GM12878 (cell line): Measurements from ENCODE around the gene ANO4. TPM values are rescaled to one million over a fixed set of nuclear protein-coding genes. Genes with fewer than 3 reads are reported as not detected.

Experiments used
- ATAC-seq: fragments of 200-7000 bp; cut with Tn5 transposase; 3 replicates; pipeline ENCODE4 v1.9.1; 2020; ENCODE audit warnings: mild to moderate bottlenecking, moderate library complexity
- BruUV-seq: library from RNA; stranded (reverse); fragments of 400-500 nt; replicated peaks from 2 replicates; lab custom pipeline; 2021; lab: Mats Ljungman, UMichigan
- CTCF ChIA-PET: fragments of 300-600 bp; sonication (Branson Sonifier 250); formaldehyde crosslinking; extraction: SDS; loops from one replicate; lab custom pipeline; 2021; ENCODE audit warnings: inconsistent platforms; lab: Yijun Ruan, JAX
- POLR2A ChIA-PET: fragments of 350-600 bp; formaldehyde crosslinking; extraction: SDS; loops from one replicate; lab custom pipeline; 2021; ENCODE audit warnings: inconsistent platforms; lab: Charles Lee
- RAD21 ChIA-PET: fragments of 300-600 bp; sonication (Branson Sonifier 250); formaldehyde crosslinking; loops from one replicate; lab custom pipeline; 2023; ENCODE audit warnings: antibody characterized with exemption; ENCODE audit not compliant: unreplicated experiment; lab: Charles Lee
- SMC1A ChIA-PET: fragments of 300-600 bp; sonication (Branson Sonifier 250); formaldehyde crosslinking; loops from one replicate; lab custom pipeline; 2023; ENCODE audit not compliant: unreplicated experiment, uncharacterized antibody; lab: Charles Lee
- DNase-seq: peaks from one replicate; pipeline ENCODE4 v3.0.0-alpha.2; 2011; ENCODE audit warnings: low read depth, low spot score
- FAIRE-seq: peaks from 3 replicates; lab custom pipeline; 2011; peaks lifted over from hg19 to GRCh38; lab: Jason Lieb, UNC
- H2AFZ ChIP-seq: 2 replicates; pipeline ENCODE4 v1.6.0; 2011; ENCODE audit warnings: low read depth, low read length, control low read depth; ENCODE audit not compliant: control insufficient read depth
- H3K27ac ChIP-seq: 2 replicates; pipeline ENCODE4 v1.5.1; 2011; ENCODE audit warnings: control low read depth; ENCODE audit not compliant: control insufficient read depth, insufficient read depth
- H3K27me3 ChIP-seq, 2 experiments: replicated peaks in 1 of 2; 2 replicates each; pipeline versions ENCODE4 v1.6.0 to v1.6.1; 2011; ENCODE audit warnings: low read length in 1 of 2; ENCODE audit not compliant: control insufficient read depth in 2 of 2, insufficient read depth in 2 of 2
- H3K36me3 ChIP-seq, 2 experiments: 2 replicates each; pipeline ENCODE4 v1.5.1; 2011; ENCODE audit warnings: low read length in 1 of 2; ENCODE audit not compliant: control insufficient read depth in 2 of 2, insufficient read depth in 2 of 2
- H3K4me1 ChIP-seq: 2 replicates; pipeline ENCODE4 v1.6.1; 2011; ENCODE audit warnings: mild to moderate bottlenecking, low read length, moderate library complexity, mixed read lengths; ENCODE audit not compliant: control insufficient read depth, insufficient read depth
- H3K4me2 ChIP-seq: 2 replicates; pipeline ENCODE4 v1.6.0; 2011; ENCODE audit warnings: control low read depth; ENCODE audit not compliant: control insufficient read depth, insufficient read depth
- H3K4me3 ChIP-seq: fragments of 200-600 bp; sonication (generic); 2 replicates; pipeline ENCODE4 v1.5.1; 2016
- H3K79me2 ChIP-seq: 2 replicates; pipeline ENCODE4 v1.6.0; 2011; ENCODE audit warnings: low read length; ENCODE audit not compliant: control insufficient read depth, insufficient read depth
- H3K9ac ChIP-seq: 2 replicates; pipeline ENCODE4 v1.8.0; 2011; ENCODE audit warnings: low read length, control low read depth, mixed read lengths; ENCODE audit not compliant: control insufficient read depth, insufficient read depth
- H3K9me3 ChIP-seq: replicated peaks from 3 replicates; pipeline ENCODE4 v1.5.1; 2011; ENCODE audit warnings: mild to moderate bottlenecking, low read length; ENCODE audit not compliant: control insufficient read depth, insufficient read depth
- H4K20me1 ChIP-seq: 2 replicates; pipeline ENCODE4 v1.6.0; 2011; ENCODE audit not compliant: control insufficient read depth, insufficient read depth
- BCL3 ChIP-seq: IDR thresholded peaks from 2 replicates; pipeline ENCODE4 v1.6.1; 2011; ENCODE audit warnings: borderline replicate concordance, low read depth, mild to moderate bottlenecking, moderate library complexity, low read length; ENCODE audit not compliant: insufficient read depth, poor library complexity, severe bottlenecking
- CHD4 ChIP-seq: fragments of 200-600 bp; sonication (generic); IDR thresholded peaks from 2 replicates; pipeline ENCODE4 v1.6.1; 2016; ENCODE audit warnings: mild to moderate bottlenecking
- CREB1 ChIP-seq: IDR thresholded peaks from 2 replicates; pipeline ENCODE4 v1.6.1; 2012; ENCODE audit warnings: low read depth, mild to moderate bottlenecking, inconsistent platforms
- CREM ChIP-seq: IDR thresholded peaks from 2 replicates; pipeline ENCODE4 v1.6.1; 2014; ENCODE audit warnings: antibody characterized with exemption, low read depth
- ETV6 ChIP-seq, 2 experiments: fragments of 450-650 bp in 1 of 2; IDR thresholded peaks in 1 of 2; conservative IDR thresholded peaks in 1 of 2; 2 replicates each; pipeline ENCODE4 v1.6.1; 2014; ENCODE audit warnings: antibody characterized with exemption in 1 of 2, borderline replicate concordance in 1 of 2, low read depth in 1 of 2, mild to moderate bottlenecking in 1 of 2, moderate library complexity in 1 of 2
- FOXM1 ChIP-seq: IDR thresholded peaks from 2 replicates; pipeline ENCODE4 v1.6.1; 2012; ENCODE audit warnings: low read depth, mild to moderate bottlenecking, inconsistent platforms, low read length, moderate library complexity
- JUNB ChIP-seq: IDR thresholded peaks from 2 replicates; pipeline ENCODE4 v1.6.1; 2016; ENCODE audit warnings: antibody characterized with exemption, mild to moderate bottlenecking
- KDM1A ChIP-seq: fragments of 200-600 bp; sonication (generic); IDR thresholded peaks from 2 replicates; pipeline ENCODE4 v1.6.1; 2016; ENCODE audit warnings: borderline replicate concordance
- NFIC ChIP-seq: IDR thresholded peaks from 2 replicates; pipeline ENCODE4 v1.6.1; 2012; ENCODE audit warnings: low read depth, mild to moderate bottlenecking, inconsistent platforms, low read length, moderate library complexity
- NR2F1 ChIP-seq: fragments of 450-650 bp; conservative IDR thresholded peaks from 2 replicates; pipeline ENCODE4 v1.6.1; 2017; ENCODE audit warnings: mild to moderate bottlenecking
- PML ChIP-seq: IDR thresholded peaks from 2 replicates; pipeline ENCODE4 v1.6.1; 2012; ENCODE audit warnings: low read length, inconsistent platforms
- POLR2A ChIP-seq: IDR thresholded peaks from 2 replicates; pipeline ENCODE4 v1.6.1; 2011; ENCODE audit warnings: low read depth, mild to moderate bottlenecking, low read length
- SMAD5 ChIP-seq: IDR thresholded peaks from 2 replicates; pipeline ENCODE4 v1.6.1; 2016; ENCODE audit warnings: antibody characterized with exemption, low read depth
- ZBED1 ChIP-seq: IDR thresholded peaks from 2 replicates; pipeline ENCODE4 v1.6.1; 2016; ENCODE audit warnings: borderline replicate concordance
- WGBS: methylation state at CpG from one replicate; pipeline ENCODE4 v1.1.6; 2016; ENCODE audit warnings: low lambda C conversion rate; ENCODE audit not compliant: insufficient replicate concordance, insufficient coverage; ENCODE audit errors: missing lambda C conversion rate; 5-methylcytosine and 5-hydroxymethylcytosine counted together
- in situ Hi-C: fragments of 300-500 bp; cut with MboI; formaldehyde crosslinking; loops from 9 replicates; pipeline ENCODE4 v1.14.3; 2018; ENCODE audit warnings: mixed read lengths
- intact Hi-C: fragments of 100-400 bp; cut with micrococcal nuclease; formaldehyde crosslinking; loops from one replicate; pipeline ENCODE4 v1.14.2; 2022; ENCODE audit not compliant: unreplicated experiment
- polyA plus RNA-seq, 11 experiments: library from polyadenylated mRNA; depleted of rRNA in 4 of 11; unstranded in 6 of 11; stranded (reverse) in 5 of 11; fragments of >200 nt; fragmentation: Nextera tagmentation in 4 of 11; fragmentation: Illumina TruSeq in 1 of 11; extraction: Ambion mirVana in 4 of 11; extraction: Trizol in 1 of 11; gene quantifications; 1 replicate in 1 of 11; 2 replicates in 10 of 11; pipeline versions ENCODE4 v1.2.1 to v1.2.3, GENCODE V29; 2011 to 2016; ENCODE audit warnings: inconsistent platforms in 2 of 11, missing spikeins in 2 of 11, low read depth in 1 of 11
- total RNA-seq, 4 experiments: library from RNA; depleted of rRNA in 3 of 4; stranded (reverse); fragments of >200 nt in 3 of 4; fragmentation: Illumina TruSeq in 1 of 4; extraction: Trizol in 1 of 4; gene quantifications; 2 replicates each; pipeline versions ENCODE4 v1.2.1 to v1.2.3, GENCODE V29; 2013 to 2021
- TF ChIP-seq, protein P1 (sequence below): fragments of 450-650 bp; IDR thresholded peaks from 2 replicates; pipeline ENCODE4 v1.6.1; 2017; ENCODE audit warnings: mild to moderate bottlenecking
- TF ChIP-seq, protein P2 (sequence below): fragments of 450-650 bp; IDR thresholded peaks from 2 replicates; pipeline ENCODE4 v1.6.1; 2014; ENCODE audit warnings: mild to moderate bottlenecking
- TF ChIP-seq, protein P3 (sequence below): fragments of 450-650 bp; IDR thresholded peaks from 2 replicates; pipeline ENCODE4 v1.6.1; 2016; ENCODE audit warnings: mild to moderate bottlenecking
- TF ChIP-seq, protein P4 (sequence below): IDR thresholded peaks from 2 replicates; pipeline ENCODE4 v1.6.1; 2012; ENCODE audit warnings: low read depth, low read length, improper control_type of control experiment

The ANO4 gene
- total and polyA plus RNA-seq, 10 of the 15 experiments (the other 5 are each of a cell fraction or from before 2014, with no cell fraction given), result not detected

- TF ChIP-seq BCL3, result no peak
- no peak for TF ChIP-seq CHD4
- TF ChIP-seq POLR2A, result no peak
- no peak for TF ChIP-seq NFIC
- TF ChIP-seq SMAD5, result no peak
- TF ChIP-seq CREB1, result no peak
- no peak for TF ChIP-seq KDM1A
- no peak for TF ChIP-seq ZBED1
Observed at GRCh38 chr12:100859063-100859627, 64.6 kb downstream of the ANO4 start (continued).

GRCh38 chr12:100860611-100861010 is 66.0 kb downstream of the ANO4 start:
- H3K27ac ChIP-seq, result no peak overlapping the region

More at GRCh38 chr12:100860611-100861010, 66.0 kb downstream of the ANO4 start:
- H3K9me3 ChIP-seq, result no peaks in the 10 kb centered on the region
- 0 out of 4 replicates have a peak, but pooled peaks cover 0 to 1% of the 10 kb centered on the region in 2 experiments for H3K27me3 ChIP-seq
- ChIA-PET SMC1A (interaction anchor here (0.9 kb wide), 1 partner anchor 56 kb away, joined by 4 read pairs; no protein-coding TSS in a partner anchor), POLR2A (no interaction called here), RAD21 (no interaction called here), CTCF (no interaction called here)
- intact Hi-C loops (no loop called here), in situ Hi-C loops (no loop called here)
- no TSS peak for BruUV-seq
- H3K36me3 ChIP-seq, result no peaks in the 10 kb centered on the region
- H3K4me1 ChIP-seq, result no peaks in the 10 kb centered on the region
- WGBS, result 66% methylated on average over 8 of the region's 8 CpGs
- H3K9ac ChIP-seq, result no peak overlapping the region
- H3K4me2 ChIP-seq, result no peak overlapping the region
- no peaks in the 10 kb centered on the region for H3K79me2 ChIP-seq
- FAIRE-seq (no peak), DNase-seq (no peak), ATAC-seq (no peak)
- TF ChIP-seq, protein P1, sequence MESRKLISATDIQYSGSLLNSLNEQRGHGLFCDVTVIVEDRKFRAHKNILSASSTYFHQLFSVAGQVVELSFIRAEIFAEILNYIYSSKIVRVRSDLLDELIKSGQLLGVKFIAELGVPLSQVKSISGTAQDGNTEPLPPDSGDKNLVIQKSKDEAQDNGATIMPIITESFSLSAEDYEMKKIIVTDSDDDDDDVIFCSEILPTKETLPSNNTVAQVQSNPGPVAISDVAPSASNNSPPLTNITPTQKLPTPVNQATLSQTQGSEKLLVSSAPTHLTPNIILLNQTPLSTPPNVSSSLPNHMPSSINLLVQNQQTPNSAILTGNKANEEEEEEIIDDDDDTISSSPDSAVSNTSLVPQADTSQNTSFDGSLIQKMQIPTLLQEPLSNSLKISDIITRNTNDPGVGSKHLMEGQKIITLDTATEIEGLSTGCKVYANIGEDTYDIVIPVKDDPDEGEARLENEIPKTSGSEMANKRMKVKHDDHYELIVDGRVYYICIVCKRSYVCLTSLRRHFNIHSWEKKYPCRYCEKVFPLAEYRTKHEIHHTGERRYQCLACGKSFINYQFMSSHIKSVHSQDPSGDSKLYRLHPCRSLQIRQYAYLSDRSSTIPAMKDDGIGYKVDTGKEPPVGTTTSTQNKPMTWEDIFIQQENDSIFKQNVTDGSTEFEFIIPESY, result no peak
- TF ChIP-seq PML (no peak), FOXM1 (no peak), JUNB (no peak), NR2F1 (no peak), ETV6 (conservative IDR thresholded peaks at IDR 0.05 in 1 of 2, IDR thresholded peaks at IDR 0.05 in 1 of 2; ENCODE audit: borderline replicate concordance in 1 of 2, low read depth in 1 of 2) (no peak), CREM (no peak)
- TF ChIP-seq, protein P2, sequence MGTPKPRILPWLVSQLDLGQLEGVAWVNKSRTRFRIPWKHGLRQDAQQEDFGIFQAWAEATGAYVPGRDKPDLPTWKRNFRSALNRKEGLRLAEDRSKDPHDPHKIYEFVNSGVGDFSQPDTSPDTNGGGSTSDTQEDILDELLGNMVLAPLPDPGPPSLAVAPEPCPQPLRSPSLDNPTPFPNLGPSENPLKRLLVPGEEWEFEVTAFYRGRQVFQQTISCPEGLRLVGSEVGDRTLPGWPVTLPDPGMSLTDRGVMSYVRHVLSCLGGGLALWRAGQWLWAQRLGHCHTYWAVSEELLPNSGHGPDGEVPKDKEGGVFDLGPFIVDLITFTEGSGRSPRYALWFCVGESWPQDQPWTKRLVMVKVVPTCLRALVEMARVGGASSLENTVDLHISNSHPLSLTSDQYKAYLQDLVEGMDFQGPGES, result no peak
- TF ChIP-seq, protein P3, sequence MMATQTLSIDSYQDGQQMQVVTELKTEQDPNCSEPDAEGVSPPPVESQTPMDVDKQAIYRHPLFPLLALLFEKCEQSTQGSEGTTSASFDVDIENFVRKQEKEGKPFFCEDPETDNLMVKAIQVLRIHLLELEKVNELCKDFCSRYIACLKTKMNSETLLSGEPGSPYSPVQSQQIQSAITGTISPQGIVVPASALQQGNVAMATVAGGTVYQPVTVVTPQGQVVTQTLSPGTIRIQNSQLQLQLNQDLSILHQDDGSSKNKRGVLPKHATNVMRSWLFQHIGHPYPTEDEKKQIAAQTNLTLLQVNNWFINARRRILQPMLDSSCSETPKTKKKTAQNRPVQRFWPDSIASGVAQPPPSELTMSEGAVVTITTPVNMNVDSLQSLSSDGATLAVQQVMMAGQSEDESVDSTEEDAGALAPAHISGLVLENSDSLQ, result no peak
- TF ChIP-seq, protein P4, sequence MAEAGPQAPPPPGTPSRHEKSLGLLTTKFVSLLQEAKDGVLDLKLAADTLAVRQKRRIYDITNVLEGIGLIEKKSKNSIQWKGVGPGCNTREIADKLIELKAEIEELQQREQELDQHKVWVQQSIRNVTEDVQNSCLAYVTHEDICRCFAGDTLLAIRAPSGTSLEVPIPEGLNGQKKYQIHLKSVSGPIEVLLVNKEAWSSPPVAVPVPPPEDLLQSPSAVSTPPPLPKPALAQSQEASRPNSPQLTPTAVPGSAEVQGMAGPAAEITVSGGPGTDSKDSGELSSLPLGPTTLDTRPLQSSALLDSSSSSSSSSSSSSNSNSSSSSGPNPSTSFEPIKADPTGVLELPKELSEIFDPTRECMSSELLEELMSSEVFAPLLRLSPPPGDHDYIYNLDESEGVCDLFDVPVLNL, result no peak
- no peak overlapping the region for H3K4me3 ChIP-seq
- H4K20me1 ChIP-seq, result no peaks in the 10 kb centered on the region
- no peak overlapping the region for H2AFZ ChIP-seq
